DND-41 (cell line): ENCODE measurements around the gene EHD1.
A peak's percentile ranks its signal among the peaks of the same experiment; 100 is the strongest.

Experiments used
- ATAC-seq: fragments of 200-7000 bp; cut with Tn5 transposase; 3 replicates; pipeline ENCODE4 v1.9.1; 2021; ENCODE audit warnings: low read depth; ENCODE audit not compliant: insufficient read depth
- DNase-seq: peaks from one replicate; pipeline ENCODE4 v3.0.0-alpha.2; 2020
- H2AFZ ChIP-seq: 2 replicates; pipeline ENCODE4 v1.6.0; 2012; ENCODE audit warnings: low read depth, low read length
- H3K27ac ChIP-seq: 2 replicates; pipeline ENCODE4 v1.5.1; 2012; ENCODE audit warnings: low read length, inconsistent platforms
- H3K27me3 ChIP-seq: fragments of 200-600 bp; sonication (generic); 2 replicates; pipeline ENCODE4 v1.6.0; 2012; ENCODE audit warnings: low read length, mild to moderate bottlenecking, inconsistent platforms; ENCODE audit not compliant: insufficient read depth, poor library complexity
- H3K36me3 ChIP-seq: 2 replicates; pipeline ENCODE4 v1.5.1; 2012; ENCODE audit warnings: low read length, inconsistent platforms; ENCODE audit not compliant: insufficient read depth
- H3K4me1 ChIP-seq: 2 replicates; pipeline ENCODE4 v1.5.1; 2012; ENCODE audit warnings: mild to moderate bottlenecking, low read length; ENCODE audit not compliant: insufficient read depth
- H3K4me2 ChIP-seq: 2 replicates; pipeline ENCODE4 v1.6.0; 2012; ENCODE audit warnings: mild to moderate bottlenecking, moderate library complexity, low read length, inconsistent platforms; ENCODE audit not compliant: insufficient read depth
- H3K4me3 ChIP-seq, 2 experiments: fragments of 200-600 bp in 1 of 2; shearing (Covaris generic) in 1 of 2; 2 replicates each; pipeline ENCODE4 v1.5.1; 2012 to 2016; ENCODE audit warnings: inconsistent platforms in 2 of 2, low read length in 2 of 2, mild to moderate bottlenecking in 2 of 2, low read depth in 1 of 2, moderate library complexity in 1 of 2
- H3K79me2 ChIP-seq: 2 replicates; pipeline ENCODE4 v1.6.0; 2012; ENCODE audit warnings: low read length, inconsistent platforms; ENCODE audit not compliant: insufficient read depth
- H3K9ac ChIP-seq: 2 replicates; pipeline ENCODE4 v1.6.0; 2012; ENCODE audit warnings: low read depth, mild to moderate bottlenecking, inconsistent platforms, low read length, moderate library complexity
- H3K9me3 ChIP-seq: 2 replicates; pipeline ENCODE4 v1.5.1; 2012; ENCODE audit warnings: low read length, moderate library complexity, mild to moderate bottlenecking, inconsistent platforms; ENCODE audit not compliant: insufficient read depth, severe bottlenecking
- H4K20me1 ChIP-seq: 2 replicates; pipeline ENCODE4 v1.6.0; 2012; ENCODE audit warnings: low read length; ENCODE audit not compliant: insufficient read depth
- EZH2 ChIP-seq: IDR thresholded peaks from 3 replicates; pipeline ENCODE4 v1.6.1; 2012; ENCODE audit warnings: borderline replicate concordance, low read depth, mild to moderate bottlenecking, moderate library complexity, low read length, inconsistent platforms; ENCODE audit not compliant: severe bottlenecking
- TF ChIP-seq, protein P1 (sequence below): IDR thresholded peaks from 2 replicates; pipeline ENCODE4 v1.5.1; 2012; ENCODE audit warnings: borderline replicate concordance, low read length, moderate library complexity, mild to moderate bottlenecking; ENCODE audit not compliant: poor library complexity, severe bottlenecking; ENCODE audit errors: extremely low read depth

The EHD1 gene

DNA sequence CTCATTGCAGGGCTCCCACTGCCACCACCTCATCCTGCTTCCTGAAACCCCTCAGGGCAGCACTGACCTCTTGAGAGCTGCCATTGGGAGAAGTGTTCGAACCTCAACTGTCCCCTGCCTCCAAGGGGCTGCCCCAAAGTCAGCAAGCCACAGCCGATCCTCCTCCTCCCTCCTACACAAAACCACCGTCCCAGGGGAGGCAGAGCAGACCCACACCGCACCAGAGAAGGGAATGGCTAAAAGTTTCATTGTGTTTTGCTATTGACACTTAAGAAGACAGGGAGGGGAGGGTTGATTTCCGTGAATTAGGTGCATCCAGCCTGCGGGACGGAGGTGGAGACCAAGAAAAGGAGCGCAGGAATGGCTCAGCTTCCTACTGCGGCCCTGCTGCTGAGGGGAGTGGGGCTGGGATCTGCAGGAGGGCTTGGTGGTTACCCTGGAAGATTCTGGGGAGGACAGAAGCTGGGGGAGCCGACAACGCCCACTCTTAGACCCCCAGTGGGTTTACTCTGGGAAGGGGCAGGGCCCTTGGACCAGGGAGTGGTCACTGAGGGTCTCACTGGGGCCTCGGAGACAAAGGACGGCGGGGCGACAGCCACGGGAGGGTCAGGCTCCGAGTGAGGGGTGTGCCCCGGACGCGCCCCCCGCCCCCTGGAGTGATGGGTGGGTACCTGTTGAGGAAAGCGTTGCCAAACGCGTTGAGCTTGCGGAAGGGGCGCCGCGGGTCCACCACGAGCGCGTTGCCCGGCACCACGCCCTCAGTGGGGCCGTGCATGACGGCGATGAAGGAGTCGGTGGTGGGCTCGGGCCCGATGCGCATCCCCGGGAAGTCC lies 815 bp downstream of the EHD1 start:
- Histone ChIP-seq H3K36me3 (peaks cover 16% of the 10 kb centered on the region), H4K20me1 (peaks cover 26% of the 10 kb centered on the region), H3K27ac (peak overlapping the region; percentile 72), H3K4me1 (peaks cover 53% of the 10 kb centered on the region), H3K79me2 (peaks cover 36% of the 10 kb centered on the region), H3K9ac (peak overlapping the region; percentile 81), H3K4me2 (peak overlapping the region; percentile 93), H2AFZ (peak overlapping the region; percentile 94), H3K9me3 (no peaks in the 10 kb centered on the region), H3K27me3 (no peaks in the 10 kb centered on the region), H3K4me3 (peak overlapping the region; percentile 62 to 100)
- ATAC-seq (no peak; the same call in 2 of the 3 replicates), DNase-seq (peak; percentile 53)
- no peak for TF ChIP-seq EZH2
- TF ChIP-seq, protein P1, sequence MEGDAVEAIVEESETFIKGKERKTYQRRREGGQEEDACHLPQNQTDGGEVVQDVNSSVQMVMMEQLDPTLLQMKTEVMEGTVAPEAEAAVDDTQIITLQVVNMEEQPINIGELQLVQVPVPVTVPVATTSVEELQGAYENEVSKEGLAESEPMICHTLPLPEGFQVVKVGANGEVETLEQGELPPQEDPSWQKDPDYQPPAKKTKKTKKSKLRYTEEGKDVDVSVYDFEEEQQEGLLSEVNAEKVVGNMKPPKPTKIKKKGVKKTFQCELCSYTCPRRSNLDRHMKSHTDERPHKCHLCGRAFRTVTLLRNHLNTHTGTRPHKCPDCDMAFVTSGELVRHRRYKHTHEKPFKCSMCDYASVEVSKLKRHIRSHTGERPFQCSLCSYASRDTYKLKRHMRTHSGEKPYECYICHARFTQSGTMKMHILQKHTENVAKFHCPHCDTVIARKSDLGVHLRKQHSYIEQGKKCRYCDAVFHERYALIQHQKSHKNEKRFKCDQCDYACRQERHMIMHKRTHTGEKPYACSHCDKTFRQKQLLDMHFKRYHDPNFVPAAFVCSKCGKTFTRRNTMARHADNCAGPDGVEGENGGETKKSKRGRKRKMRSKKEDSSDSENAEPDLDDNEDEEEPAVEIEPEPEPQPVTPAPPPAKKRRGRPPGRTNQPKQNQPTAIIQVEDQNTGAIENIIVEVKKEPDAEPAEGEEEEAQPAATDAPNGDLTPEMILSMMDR: no peak

DNA sequence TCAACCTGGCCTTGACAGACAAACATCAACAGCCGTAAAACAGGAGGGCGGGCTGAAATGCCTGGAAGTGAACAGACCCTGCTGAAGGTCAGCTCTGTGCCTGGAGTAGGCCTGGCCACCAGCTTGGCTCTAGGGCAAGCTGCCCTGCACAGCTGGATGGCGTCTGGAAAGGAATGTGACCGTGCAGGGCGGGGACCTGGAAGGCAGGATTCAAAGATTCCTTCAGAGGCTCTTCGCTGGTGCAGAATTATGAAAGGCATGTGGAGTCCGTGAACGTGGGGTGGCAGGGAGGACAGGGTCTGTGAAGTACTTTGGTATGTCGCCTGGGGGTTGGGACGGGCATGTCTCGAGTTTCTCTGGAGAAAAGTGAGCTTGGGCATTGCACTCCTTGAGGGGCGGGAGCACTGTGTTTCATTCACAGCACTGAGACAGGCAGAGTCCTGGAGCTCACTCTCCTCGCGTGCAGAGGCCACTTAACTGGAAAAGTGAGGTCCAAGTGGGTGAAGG lies 1.5 kb downstream of the EHD1 start:
- Histone ChIP-seq H3K36me3 (peaks cover 19% of the 10 kb centered on the region), H3K4me3 (peak overlapping the region in 1 of 2 experiments; percentile 100; a peak in 2 of 4 replicates), H3K4me1 (peaks cover 53% of the 10 kb centered on the region), H3K9ac (peak overlapping the region; percentile 81), H4K20me1 (peaks cover 26% of the 10 kb centered on the region), H3K4me2 (peak overlapping the region; percentile 93), H3K27ac (peak overlapping the region; percentile 72; the same call in 1 of the 2 replicates), H3K9me3 (no peaks in the 10 kb centered on the region), H2AFZ (no peak overlapping the region), H3K27me3 (no peaks in the 10 kb centered on the region), H3K79me2 (peaks cover 36% of the 10 kb centered on the region)
- no peak for DNase-seq
- no peak for ATAC-seq
- TF ChIP-seq EZH2: no peak
- TF ChIP-seq, protein P1: no peak

DNA sequence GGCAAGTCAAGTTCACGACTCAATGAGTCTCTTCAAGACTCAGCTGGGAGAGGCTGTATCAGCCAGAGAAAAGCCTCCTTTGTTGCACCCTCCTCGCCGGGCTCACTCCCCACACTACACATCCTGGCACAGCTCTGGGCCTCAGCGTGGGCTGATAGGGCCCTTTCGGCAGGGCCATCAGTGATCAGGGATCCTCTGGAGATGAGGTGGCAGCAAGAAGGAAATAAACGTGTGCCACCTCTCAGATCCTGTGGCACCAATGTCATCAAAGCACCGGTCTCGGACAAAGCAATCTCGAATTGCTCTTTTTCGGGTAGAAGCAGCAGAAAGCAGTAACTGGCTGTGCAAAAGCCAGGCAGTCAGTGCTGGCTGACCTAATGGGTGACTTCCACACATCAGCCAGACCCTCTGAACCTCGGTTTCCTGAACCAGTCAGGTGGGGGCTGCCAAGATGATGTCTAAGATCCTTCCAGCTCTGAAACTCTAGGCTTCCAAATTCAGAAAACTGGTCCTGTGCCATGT lies 2.1 kb downstream of the EHD1 start:
- no peaks in the 10 kb centered on the region for H3K9me3 ChIP-seq
- H3K27me3 ChIP-seq: no peaks in the 10 kb centered on the region
- TF ChIP-seq EZH2: no peak
- TF ChIP-seq, protein P1: no peak
- no peak for ATAC-seq
- H3K79me2 ChIP-seq: peaks cover 36% of the 10 kb centered on the region
- no peak for DNase-seq
- H3K27ac ChIP-seq: no peak overlapping the region
- peaks cover 26% of the 10 kb centered on the region for H4K20me1 ChIP-seq
- H3K4me3 ChIP-seq: peak overlapping the region in 1 of 2 experiments; percentile 100; a peak in 2 of 4 replicates
- H3K36me3 ChIP-seq: peaks cover 24% of the 10 kb centered on the region
- H3K4me1 ChIP-seq: peaks cover 51% of the 10 kb centered on the region
- peak overlapping the region; percentile 81; the same call in 1 of the 2 replicates for H3K9ac ChIP-seq
- no peak overlapping the region for H2AFZ ChIP-seq
- peak overlapping the region; percentile 93 for H3K4me2 ChIP-seq
